Liver (tissue), 9 donors: Measurements from ENCODE around the gene BMP7. TPM values are rescaled to one million over a fixed set of nuclear protein-coding genes. Genes with fewer than 3 reads are reported as not detected.
"Not testable (repeated sequence)": the region's sequence is repeated elsewhere in the genome, so short reads cannot be mapped to it uniquely, and the experiment has no call there.

Source experiments
- DNase-seq: peaks from one replicate; pipeline ENCODE4 v3.0.0-alpha.2; 2017; ENCODE audit warnings: low spot score
- H3K27ac ChIP-seq, 2 donors: one replicate each; pipeline ENCODE4 v1.7.0; 2013; ENCODE audit warnings: inconsistent platforms in 2 of 2, low read length in 2 of 2, control low read depth in 1 of 2, low read depth in 1 of 2, mild to moderate bottlenecking in 1 of 2
- H3K27me3 ChIP-seq, 4 donors: one replicate each; pipeline versions ENCODE4 v1.6.1 to v1.7.0; 2013; ENCODE audit warnings: low read length in 3 of 4, inconsistent platforms in 1 of 4, mild to moderate bottlenecking in 1 of 4, moderate library complexity in 1 of 4; ENCODE audit not compliant: control insufficient read depth in 4 of 4, insufficient read depth in 4 of 4
- H3K36me3 ChIP-seq, 4 donors: one replicate each; pipeline versions ENCODE4 v1.6.1 to v1.7.0; 2013; ENCODE audit warnings: low read length in 3 of 4, mild to moderate bottlenecking in 3 of 4, low read depth in 1 of 4, moderate library complexity in 1 of 4; ENCODE audit not compliant: control insufficient read depth in 4 of 4, insufficient read depth in 3 of 4
- H3K4me1 ChIP-seq, 4 donors: one replicate each; pipeline versions ENCODE4 v1.6.1 to v1.7.0; 2013; ENCODE audit warnings: low read length in 3 of 4, mild to moderate bottlenecking in 3 of 4, moderate library complexity in 1 of 4; ENCODE audit not compliant: control insufficient read depth in 4 of 4, insufficient read depth in 4 of 4
- H3K4me3 ChIP-seq, 3 donors: one replicate each; pipeline versions ENCODE4 v1.6.1 to v1.7.0; 2013; ENCODE audit warnings: low read length in 3 of 3, control low read depth in 1 of 3, low read depth in 1 of 3, mild to moderate bottlenecking in 1 of 3
- H3K9ac ChIP-seq, 2 donors: one replicate each; pipeline ENCODE4 v1.7.0; 2013; ENCODE audit warnings: low read length in 2 of 2, mild to moderate bottlenecking in 2 of 2, moderate library complexity in 2 of 2, control low read depth in 1 of 2, low read depth in 1 of 2
- H3K9me3 ChIP-seq, 4 donors: one replicate each; pipeline versions ENCODE4 v1.6.1 to v1.7.0; 2013; ENCODE audit warnings: low read length in 3 of 4; ENCODE audit not compliant: control insufficient read depth in 4 of 4
- HNF4A ChIP-seq, 2 donors: conservative IDR thresholded peaks; 2 replicates each; pipeline ENCODE4 v1.6.1; 2016; ENCODE audit warnings: antibody characterized with exemption in 2 of 2, mild to moderate bottlenecking in 2 of 2
- JUND ChIP-seq, 2 donors: IDR thresholded peaks; 2 replicates each; pipeline ENCODE4 v1.6.1; 2016; ENCODE audit warnings: antibody characterized with exemption in 2 of 2
- NR2F2 ChIP-seq: IDR thresholded peaks from 2 replicates; pipeline ENCODE4 v1.6.1; 2016; ENCODE audit warnings: antibody characterized with exemption
- RAD21 ChIP-seq, 2 donors: IDR thresholded peaks; 2 replicates each; pipeline ENCODE4 v1.6.1; 2016; ENCODE audit warnings: antibody characterized with exemption in 2 of 2, mild to moderate bottlenecking in 2 of 2
- SP1 ChIP-seq: IDR thresholded peaks from 2 replicates; pipeline ENCODE4 v1.6.1; 2018; ENCODE audit warnings: antibody characterized with exemption, mild to moderate bottlenecking
- YY1 ChIP-seq: IDR thresholded peaks from 2 replicates; pipeline ENCODE4 v1.6.1; 2016; ENCODE audit warnings: antibody characterized with exemption, mild to moderate bottlenecking
- WGBS: extraction: QIAGEN DNeasy Blood & Tissue Kit; methylation state at CpG from one replicate; pipeline ENCODE4 v1.1.7; 2013; 5-methylcytosine and 5-hydroxymethylcytosine counted together
- polyA plus RNA-seq, 2 donors: library from polyadenylated mRNA; stranded (reverse) in 1 of 2; unstranded in 1 of 2; fragments of 200-250 nt in 1 of 2; fragments of >200 nt in 1 of 2; fragmentation: Nextera tagmentation in 1 of 2; extraction: Ambion mirVana in 1 of 2; gene quantifications; one replicate each; pipeline versions ENCODE4 v1.2.1 to v1.2.3, GENCODE V29; 2013 to 2015
- total RNA-seq, 2 donors: library from RNA; depleted of rRNA; stranded (reverse); fragments of >200 nt; gene quantifications; one replicate each; pipeline ENCODE4 v1.2.3, GENCODE V29; 2014
- TF ChIP-seq, protein P1 (sequence below): IDR thresholded peaks from 2 replicates; pipeline ENCODE4 v1.6.1; 2016; ENCODE audit warnings: antibody characterized with exemption
- TF ChIP-seq, protein P2 (sequence below): fragments of 150-350 bp; IDR thresholded peaks from 2 replicates; pipeline ENCODE4 v1.5.1; 2017; ENCODE audit warnings: improper control_type of control experiment, low read depth, low read length; ENCODE audit not compliant: missing input control
- donor health status: healthy.
- donor health status: healthy.
- donor health status: healthy.
- donor health status: healthy.
- donor health status: healthy.

Gene BMP7
- total and polyA plus RNA-seq, 4 donors = not detected

DNA sequence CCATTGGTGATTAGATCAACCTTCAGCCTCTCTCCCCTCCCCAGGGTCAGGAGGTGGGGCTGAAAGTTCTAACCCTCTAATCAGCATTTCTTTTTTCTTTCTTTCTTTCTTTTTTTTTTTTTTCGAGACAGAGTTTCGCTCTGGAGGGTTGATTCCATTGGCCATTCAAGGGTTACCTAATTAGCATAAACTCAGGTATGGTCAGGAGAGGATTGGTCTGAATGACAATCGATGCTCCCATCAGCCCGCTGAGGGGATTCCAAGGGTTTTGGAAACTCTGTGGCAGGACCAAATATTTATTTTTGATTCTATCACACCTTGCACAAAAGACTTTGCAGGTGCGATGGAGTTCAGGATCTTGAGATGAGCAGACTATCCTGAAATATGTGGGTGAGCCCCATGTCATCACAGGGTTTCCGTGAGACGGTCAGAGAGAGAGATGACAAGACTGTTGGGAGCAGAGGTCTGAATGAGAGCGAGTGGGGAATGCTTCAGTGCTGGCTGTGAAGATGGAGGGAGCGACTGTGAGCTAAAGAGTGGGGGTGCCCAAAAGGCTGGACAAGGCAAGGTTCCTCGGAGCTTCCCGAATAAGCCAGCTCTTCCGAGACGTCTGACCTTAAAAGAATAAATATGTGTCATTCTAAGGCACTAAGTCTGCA is 107.1 kb downstream of the BMP7 start:
- no peak for DNase-seq
- Histone ChIP-seq H3K9me3 (no peaks in the 10 kb centered on the region), H3K27me3 (no peaks in the 10 kb centered on the region), H3K27ac (no peak overlapping the region), H3K4me3 (no peak overlapping the region), H3K36me3 (no peaks in the 10 kb centered on the region), H3K4me1 (no peaks in the 10 kb centered on the region), H3K9ac (no peak overlapping the region)
- TF ChIP-seq SP1 (no peak), RAD21 (IDR thresholded peaks at IDR 0.05) (no peak), NR2F2 (no peak), JUND (IDR thresholded peaks at IDR 0.05) (no peak)
- TF ChIP-seq, protein P1, sequence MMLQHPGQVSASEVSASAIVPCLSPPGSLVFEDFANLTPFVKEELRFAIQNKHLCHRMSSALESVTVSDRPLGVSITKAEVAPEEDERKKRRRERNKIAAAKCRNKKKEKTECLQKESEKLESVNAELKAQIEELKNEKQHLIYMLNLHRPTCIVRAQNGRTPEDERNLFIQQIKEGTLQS = no peak
- TF ChIP-seq, protein P2, sequence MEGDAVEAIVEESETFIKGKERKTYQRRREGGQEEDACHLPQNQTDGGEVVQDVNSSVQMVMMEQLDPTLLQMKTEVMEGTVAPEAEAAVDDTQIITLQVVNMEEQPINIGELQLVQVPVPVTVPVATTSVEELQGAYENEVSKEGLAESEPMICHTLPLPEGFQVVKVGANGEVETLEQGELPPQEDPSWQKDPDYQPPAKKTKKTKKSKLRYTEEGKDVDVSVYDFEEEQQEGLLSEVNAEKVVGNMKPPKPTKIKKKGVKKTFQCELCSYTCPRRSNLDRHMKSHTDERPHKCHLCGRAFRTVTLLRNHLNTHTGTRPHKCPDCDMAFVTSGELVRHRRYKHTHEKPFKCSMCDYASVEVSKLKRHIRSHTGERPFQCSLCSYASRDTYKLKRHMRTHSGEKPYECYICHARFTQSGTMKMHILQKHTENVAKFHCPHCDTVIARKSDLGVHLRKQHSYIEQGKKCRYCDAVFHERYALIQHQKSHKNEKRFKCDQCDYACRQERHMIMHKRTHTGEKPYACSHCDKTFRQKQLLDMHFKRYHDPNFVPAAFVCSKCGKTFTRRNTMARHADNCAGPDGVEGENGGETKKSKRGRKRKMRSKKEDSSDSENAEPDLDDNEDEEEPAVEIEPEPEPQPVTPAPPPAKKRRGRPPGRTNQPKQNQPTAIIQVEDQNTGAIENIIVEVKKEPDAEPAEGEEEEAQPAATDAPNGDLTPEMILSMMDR = no peak
- 44% methylated on average over 13 of the region's 13 CpGs for WGBS

DNA sequence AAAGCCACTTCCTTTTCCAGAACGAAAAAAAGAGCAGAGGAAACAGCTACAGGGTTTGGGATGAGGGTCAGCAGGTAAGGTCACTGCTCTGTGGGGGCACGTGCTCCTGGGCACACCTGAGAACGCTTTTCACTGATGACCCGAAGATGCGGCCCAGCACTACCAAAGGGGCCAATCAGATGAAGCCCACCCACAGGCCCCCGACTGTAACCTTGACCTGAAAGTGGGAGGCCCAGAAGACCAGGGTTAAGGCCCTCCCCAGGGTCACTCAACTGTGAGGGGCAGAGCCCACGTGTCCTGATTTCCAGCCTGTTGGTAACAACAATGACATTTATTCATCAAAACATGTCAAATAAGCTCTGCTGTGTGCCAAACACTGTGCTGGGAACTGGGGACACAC is 108.0 kb downstream of the BMP7 start:
- no peaks in the 10 kb centered on the region for H3K9me3 ChIP-seq
- TF ChIP-seq, protein P2 = no peak
- TF ChIP-seq RAD21 (IDR thresholded peaks at IDR 0.05) (no peak), HNF4A (conservative IDR thresholded peaks at IDR 0.05) (no peak), YY1 (no peak)
- no peak overlapping the region for H3K27ac ChIP-seq
- H3K4me1 ChIP-seq = no peaks in the 10 kb centered on the region
- no peak for DNase-seq
- no peaks in the 10 kb centered on the region for H3K27me3 ChIP-seq
- H3K36me3 ChIP-seq = no peaks in the 10 kb centered on the region
- WGBS = 73% methylated on average over 7 of the region's 7 CpGs
- no peak overlapping the region for H3K9ac ChIP-seq
- no peak overlapping the region for H3K4me3 ChIP-seq

DNA sequence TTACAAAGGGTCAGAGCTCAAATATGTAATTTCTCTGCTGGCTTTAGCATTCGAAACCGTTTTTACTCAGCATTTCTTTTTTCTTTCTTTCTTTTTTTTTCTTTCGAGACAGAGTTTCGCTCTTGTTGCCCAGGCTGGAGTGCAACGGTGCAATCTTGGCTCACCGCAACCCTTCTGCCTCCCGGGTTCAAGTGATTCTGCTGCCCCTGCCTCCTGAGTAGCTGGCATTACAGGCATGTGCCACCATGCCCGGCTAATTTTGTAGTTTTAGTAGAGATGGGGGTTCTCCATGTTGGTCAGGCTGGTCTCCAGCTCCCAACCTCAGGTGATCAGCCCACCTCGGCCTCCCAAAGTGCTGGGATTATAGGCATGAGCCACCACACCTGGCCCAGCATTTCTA is 108.7 kb downstream of the BMP7 start:
- H3K4me3 ChIP-seq, H3K4me1 ChIP-seq, H3K36me3 ChIP-seq, H3K9ac ChIP-seq, H3K27ac ChIP-seq, DNase-seq, H3K27me3 ChIP-seq, H3K9me3 ChIP-seq: not testable (repeated sequence)
- 88% methylated on average over 9 of the region's 9 CpGs for WGBS
